ENCODE results near the gene SNPH. TPM values are rescaled to one million over a fixed set of nuclear protein-coding genes. Genes with fewer than 3 reads are reported as not detected.

SNPH gene
- total RNA-seq, 1 donor from 2014 or later = 0.43 TPM

DNA sequence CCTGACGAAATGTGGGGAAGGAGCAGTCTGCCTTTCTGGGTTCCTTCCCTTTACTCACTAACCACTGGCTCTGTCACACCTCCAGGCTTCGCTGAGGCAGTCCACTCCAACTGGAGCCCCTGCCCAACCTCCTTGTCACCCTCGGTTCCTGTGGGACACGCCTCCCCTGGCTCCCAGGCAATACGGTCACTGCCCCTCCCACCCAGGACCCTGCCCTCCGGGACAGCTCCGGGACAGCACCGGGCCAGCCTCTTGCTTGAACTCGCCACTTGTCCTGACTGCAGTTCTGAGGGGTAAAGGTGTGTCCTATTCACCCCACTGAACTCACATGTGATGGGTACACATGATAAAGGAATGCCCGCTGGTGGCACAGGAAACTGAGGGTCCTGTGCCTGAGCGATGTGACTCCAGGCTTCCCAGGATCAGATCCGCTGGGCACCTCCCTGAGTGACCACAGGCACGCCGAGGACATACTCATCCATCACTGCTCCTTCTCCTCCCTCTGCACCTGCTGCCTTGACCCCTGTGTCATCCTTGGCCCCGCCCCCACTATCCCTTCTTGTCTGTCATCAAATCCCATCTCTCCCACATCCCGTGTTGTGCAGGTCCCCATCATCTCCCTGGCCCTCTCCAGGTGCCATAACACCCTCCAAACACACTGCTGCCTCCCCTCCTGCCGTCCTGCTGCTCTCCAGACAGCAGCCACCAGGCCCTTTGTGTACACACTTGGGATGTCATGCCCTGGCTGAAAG, 55.0 kb downstream of the SNPH start:
- Mint-ChIP-seq H3K36me3 (no peaks in the 10 kb centered on the region), H3K27ac (no peak overlapping the region), H3K9me3 (no peaks in the 10 kb centered on the region), H3K27me3 (ENCODE audit: insufficient read depth, low read depth) (peaks cover 2% of the 10 kb centered on the region), H3K4me1 (peaks cover 23% of the 10 kb centered on the region), H3K4me3 (no peak overlapping the region)
- Histone ChIP-seq H3K9ac (no peak overlapping the region), H4K20me1 (ENCODE audit: low read depth) (peaks cover 2% of the 10 kb centered on the region), H3K27ac (no peak overlapping the region), H3K4me2 (no peak overlapping the region), H3K4me1 (no peaks in the 10 kb centered on the region), H3F3A (ENCODE audit: low read depth) (no peaks in the 10 kb centered on the region), H3K9me3 (ENCODE audit: low read depth) (no peaks in the 10 kb centered on the region), H2AFZ (replicated peaks) (no peak overlapping the region), H3K4me3 (no peak overlapping the region), H3K27me3 (peaks cover 20% of the 10 kb centered on the region), H3K36me3 (no peaks in the 10 kb centered on the region), H3K79me2 (ENCODE audit: low read depth) (peaks cover 9% of the 10 kb centered on the region)
- no peak for TF ChIP-seq EZH2phosphoT487 (IDR thresholded peaks at IDR 0.05)
- TF ChIP-seq CTCF (IDR thresholded peaks at IDR 0.05) = no peak
- no peak for TF ChIP-seq EZH2 (IDR thresholded peaks at IDR 0.05)
- DNase-seq (ENCODE audit: low spot score) = no peak

GRCh38 chr20:1321654-1321939, 55.5 kb downstream of the SNPH start:
- H3K4me3 Mint-ChIP-seq = no peak overlapping the region
- Histone ChIP-seq H3K4me2 (no peak overlapping the region), H3K9ac (no peak overlapping the region), H4K20me1 (ENCODE audit: low read depth) (peaks cover 8% of the 10 kb centered on the region), H3K9me3 (ENCODE audit: low read depth) (no peaks in the 10 kb centered on the region), H2AFZ (replicated peaks) (no peak overlapping the region), H3K27ac (no peak overlapping the region), H3F3A (ENCODE audit: low read depth) (no peaks in the 10 kb centered on the region), H3K27me3 (peaks cover 16% of the 10 kb centered on the region), H3K36me3 (no peaks in the 10 kb centered on the region), H3K4me1 (peaks cover 4% of the 10 kb centered on the region), H3K79me2 (ENCODE audit: low read depth) (peaks cover 14% of the 10 kb centered on the region), H3K4me3 (no peak overlapping the region)
- H3K36me3 Mint-ChIP-seq = no peaks in the 10 kb centered on the region
- no peaks in the 10 kb centered on the region for H3K9me3 Mint-ChIP-seq
- DNase-seq (ENCODE audit: low spot score) = no peak
- H3K27ac Mint-ChIP-seq = no peak overlapping the region
- H3K27me3 Mint-ChIP-seq (ENCODE audit: insufficient read depth, low read depth) = peaks cover 2% of the 10 kb centered on the region
- TF ChIP-seq EZH2 (IDR thresholded peaks at IDR 0.05) (no peak), EZH2phosphoT487 (IDR thresholded peaks at IDR 0.05) (no peak), CTCF (IDR thresholded peaks at IDR 0.05) (no peak)
- peaks cover 23% of the 10 kb centered on the region for H3K4me1 Mint-ChIP-seq

GRCh38 chr20:1322511-1323245, 56.6 kb downstream of the SNPH start:
- no peak overlapping the region for H3K4me2 ChIP-seq
- no peak for TF ChIP-seq EZH2 (IDR thresholded peaks at IDR 0.05)
- TF ChIP-seq EZH2phosphoT487 (IDR thresholded peaks at IDR 0.05) = no peak
- no peak for TF ChIP-seq CTCF (IDR thresholded peaks at IDR 0.05)
- H3K27ac ChIP-seq = no peak overlapping the region
- no peak overlapping the region for H3K9ac ChIP-seq
- H3K4me3 ChIP-seq = no peak overlapping the region
- H3K79me2 ChIP-seq (ENCODE audit: low read depth) = peaks cover 25% of the 10 kb centered on the region
- no peaks in the 10 kb centered on the region for H3K9me3 ChIP-seq (ENCODE audit: low read depth)
- H3K27me3 ChIP-seq = peaks cover 6% of the 10 kb centered on the region
- Mint-ChIP-seq H3K27ac (no peak overlapping the region), H3K9me3 (no peaks in the 10 kb centered on the region), H3K27me3 (ENCODE audit: insufficient read depth, low read depth) (peaks cover 2% of the 10 kb centered on the region), H3K4me1 (peaks cover 26% of the 10 kb centered on the region), H3K4me3 (no peak overlapping the region), H3K36me3 (no peaks in the 10 kb centered on the region)
- H2AFZ ChIP-seq (replicated peaks) = no peak overlapping the region
- H3K36me3 ChIP-seq = no peaks in the 10 kb centered on the region
- peaks cover 14% of the 10 kb centered on the region for H4K20me1 ChIP-seq (ENCODE audit: low read depth)
- H3K4me1 ChIP-seq = peaks cover 4% of the 10 kb centered on the region
- no peaks in the 10 kb centered on the region for H3F3A ChIP-seq (ENCODE audit: low read depth)
- DNase-seq (ENCODE audit: low spot score) = no peak

Data from neural progenitor cell (in vitro differentiated cells).